Measurements from ENCODE around the gene KCNG2. TPM values are rescaled to one million over a fixed set of nuclear protein-coding genes. Genes with fewer than 3 reads are reported as not detected.

The KCNG2 gene
- total RNA-seq, 2 experiments from 2014 or later, result not detected

- H3K4me3 Mint-ChIP-seq, result no peak overlapping the region
- POLR2A ChIA-PET, result no interaction called here
- CTCF ChIA-PET, result no interaction called here
These were observed 150.3 kb downstream of the KCNG2 start for GRCh38 chr18:79947881-79948610.

GRCh38 chr18:79948719-79949411, 151.1 kb downstream of the KCNG2 start:
- POLR2A ChIA-PET, result interaction anchor here (1.2 to 2.1 kb wide), 2 partner anchors 11 to 160 kb away, joined by 4 to 6 read pairs; no protein-coding TSS in a partner anchor
- Mint-ChIP-seq H3K27ac (no peak overlapping the region), H3K9me3 (no peaks in the 10 kb centered on the region), H3K4me1 (peaks cover 28% of the 10 kb centered on the region), H3K36me3 (ENCODE audit: low read depth) (peaks cover 12% of the 10 kb centered on the region), H3K27me3 (peaks cover under 1% of the 10 kb centered on the region), H3K4me3 (peak overlapping the region; percentile 10)
- CTCF ChIA-PET, result no interaction called here
- DNase-seq, result no peak

More at GRCh38 chr18:79947881-79948610, 150.3 kb downstream of the KCNG2 start:
- Mint-ChIP-seq H3K4me1 (peaks cover 28% of the 10 kb centered on the region), H3K27me3 (no peaks in the 10 kb centered on the region), H3K9me3 (no peaks in the 10 kb centered on the region), H3K27ac (no peak overlapping the region), H3K36me3 (ENCODE audit: low read depth) (peaks cover 12% of the 10 kb centered on the region)
- no peak for DNase-seq

Other genes starting within 250 kb of the KCNG2 start
- gene CTDP1, start 118.1 kb upstream of the KCNG2 start, total RNA-seq, result 10 to 100 TPM; 34.8 to 38.0 TPM
- gene SLC66A2, start 153.7 kb downstream of the KCNG2 start, total RNA-seq, result 10 to 100 TPM; 28.6 to 32.0 TPM
- gene HSBP1L1, start 166.7 kb downstream of the KCNG2 start, total RNA-seq, result 1 to 10 TPM; 9.0 to 9.2 TPM
- gene TXNL4A, start 190.6 kb downstream of the KCNG2 start, total RNA-seq, result 100 to 1,000 TPM; 120 TPM
- gene RBFA, start 236.5 kb downstream of the KCNG2 start, total RNA-seq, result 10 to 100 TPM; 13.9 to 16.8 TPM

Data from activated CD4-positive, alpha-beta memory T cell treated with anti-CD3 and anti-CD28 coated beads, Interleukin-2, amount 10 ng/mL, durations not matched to agents 7 days and 5 days (primary cell).